Embryonic facial prominence (tissue), 1 donor: Measurements from ENCODE around the gene CAPN2.
"Not testable (repeated sequence)": the region's sequence is repeated elsewhere in the genome, so short reads cannot be mapped to it uniquely, and the experiment has no call there.

ENCODE experiments used
- DNase-seq: peaks from one replicate; pipeline ENCODE4 v3.0.0-alpha.2; 2016; ENCODE audit errors: extremely low spot score

The CAPN2 gene

GRCh38 chr1:223717123-223717522 lies 4.8 kb downstream of the CAPN2 start:
- no peak for DNase-seq

DNA sequence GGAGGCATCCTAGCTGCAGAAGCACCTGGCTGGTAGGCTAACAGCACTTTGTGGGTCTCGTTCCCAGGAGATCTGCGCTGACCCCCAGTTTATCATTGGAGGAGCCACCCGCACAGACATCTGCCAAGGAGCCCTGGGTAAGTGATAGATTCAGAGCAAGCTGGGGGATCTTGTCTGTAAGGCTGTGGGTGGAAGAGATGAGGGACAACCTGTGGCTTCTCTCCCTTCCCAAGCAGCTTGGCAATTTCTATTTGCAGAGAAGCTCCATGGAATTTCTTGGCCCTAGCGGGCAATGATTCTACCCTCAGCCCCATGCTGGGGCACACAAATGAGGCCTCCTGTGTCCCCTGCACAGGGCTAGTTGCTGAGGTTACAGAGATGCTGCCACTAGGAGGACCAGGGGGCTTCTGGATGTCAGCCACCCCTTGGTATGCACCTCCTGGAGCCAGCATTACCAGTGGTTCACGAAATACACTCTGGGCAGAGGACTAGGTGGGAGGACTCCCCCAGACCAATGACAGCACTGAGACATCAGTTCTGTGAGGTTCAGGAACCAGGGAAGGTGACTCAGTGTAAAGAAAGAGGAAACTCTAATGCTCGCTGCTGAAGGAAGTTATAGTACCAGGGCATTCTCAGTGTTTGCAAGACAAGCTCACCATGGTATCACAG lies 5.5 kb downstream of the CAPN2 start:
- DNase-seq = no peak

DNA sequence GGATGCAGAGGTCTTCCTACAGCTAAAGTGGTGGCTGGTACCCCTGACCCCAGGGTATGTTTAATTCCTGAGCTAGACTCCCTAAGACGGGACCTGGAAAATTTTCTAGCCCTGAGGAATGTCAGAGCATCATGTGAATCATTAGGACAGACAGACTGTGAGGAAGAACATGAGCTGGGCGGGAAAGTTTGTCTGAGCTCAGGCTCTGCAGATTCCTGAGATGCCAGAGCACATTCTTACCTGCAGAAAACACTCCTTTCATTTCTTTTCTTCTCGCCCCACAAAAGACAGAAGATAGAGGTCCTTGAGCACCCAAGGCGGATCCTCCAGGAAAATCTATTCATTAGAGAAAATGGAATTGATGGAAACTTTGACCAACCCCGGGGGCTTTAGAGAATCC lies 6.5 kb downstream of the CAPN2 start:
- no peak for DNase-seq

DNA sequence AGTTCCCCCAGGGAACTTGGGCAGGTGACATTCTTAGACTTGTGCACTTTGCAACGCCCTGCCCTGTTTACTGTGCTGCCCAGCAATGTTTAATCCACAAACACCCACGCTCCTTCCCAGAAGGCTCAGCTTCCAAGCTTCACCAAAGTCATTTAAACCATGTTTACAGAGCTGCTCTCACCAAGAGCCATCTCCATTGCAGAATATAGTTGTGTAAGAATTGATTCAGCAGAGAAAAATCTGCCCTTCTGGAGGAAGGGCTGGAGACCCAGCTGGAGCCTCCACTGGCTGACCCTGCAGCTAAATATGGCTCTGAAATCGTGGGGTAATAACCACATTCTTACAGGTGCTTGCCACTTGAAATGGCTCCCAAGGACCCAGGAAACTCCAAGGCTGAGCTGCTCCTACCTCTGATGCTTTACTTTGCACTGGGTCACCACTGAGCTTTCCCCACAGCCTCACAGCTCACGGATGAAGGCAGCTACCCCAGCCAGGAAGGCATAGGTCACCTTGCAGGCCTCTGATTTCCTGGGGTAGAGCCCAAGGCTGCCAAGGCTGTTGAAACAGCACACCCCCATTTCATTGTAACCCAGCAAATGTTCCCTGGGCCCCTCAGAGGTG lies 8.7 kb downstream of the CAPN2 start:
- no peak for DNase-seq

GRCh38 chr1:223721658-223722607 lies 9.6 kb downstream of the CAPN2 start:
- no peak for DNase-seq

GRCh38 chr1:223723351-223723904 lies 11.1 kb downstream of the CAPN2 start:
- DNase-seq = no peak

GRCh38 chr1:223724376-223724775 lies 12.0 kb downstream of the CAPN2 start:
- no peak for DNase-seq

DNA sequence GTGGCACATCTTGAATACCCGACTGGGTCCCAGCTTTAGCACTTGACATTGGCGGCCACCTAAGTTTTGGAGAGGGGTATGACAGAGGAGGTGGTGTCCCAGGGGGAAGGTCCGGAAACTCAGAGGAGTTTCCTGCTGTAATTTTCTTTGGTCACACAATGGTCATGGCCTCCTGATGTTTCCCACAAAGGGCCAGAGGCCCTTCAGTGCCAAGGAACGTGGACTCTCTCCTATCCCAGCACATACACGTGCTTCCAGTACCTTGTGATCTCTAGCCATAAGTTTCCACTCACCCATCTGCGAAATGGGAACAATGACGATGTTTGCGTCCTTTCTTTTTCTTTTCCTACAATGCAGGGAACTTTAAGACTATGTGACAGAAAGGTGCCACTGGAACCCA lies 13.2 kb downstream of the CAPN2 start:
- DNase-seq = no peak

DNA sequence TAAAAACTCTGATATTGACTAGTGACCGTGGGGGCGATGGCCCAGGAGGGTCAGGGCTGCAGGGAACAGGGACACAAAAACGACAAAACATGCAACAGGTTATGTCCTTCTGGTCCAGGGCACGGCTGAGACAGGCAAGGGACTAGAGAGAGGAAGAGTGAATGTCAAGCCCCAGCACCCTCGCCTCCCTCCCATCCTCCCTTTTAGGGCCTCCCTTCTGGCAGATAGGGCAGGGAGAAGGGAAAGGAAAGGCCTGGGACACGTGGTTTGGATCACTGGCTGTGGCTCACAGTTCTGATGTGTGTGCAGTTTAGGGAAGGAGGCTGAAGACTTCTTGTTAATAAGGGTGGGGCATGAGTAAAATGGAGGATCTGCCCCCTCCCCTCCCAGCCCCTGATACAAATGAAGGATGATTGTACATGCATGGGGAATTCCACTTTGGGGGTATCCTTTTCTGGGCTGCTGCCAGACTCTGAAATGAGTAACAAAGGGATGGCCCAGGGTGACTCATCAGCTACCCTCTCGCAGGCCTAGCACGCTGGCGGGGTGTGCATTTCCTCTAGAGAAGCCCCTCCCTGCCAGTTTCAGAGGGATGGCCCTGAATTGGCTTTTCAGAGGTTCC lies 14.2 kb downstream of the CAPN2 start:
- peak; percentile 53 for DNase-seq

- DNase-seq = no peak
Observed at GRCh38 chr1:223727541-223727940, 15.2 kb downstream of the CAPN2 start.

GRCh38 chr1:223729906-223730305 lies 17.6 kb downstream of the CAPN2 start:
- no peak for DNase-seq

DNA sequence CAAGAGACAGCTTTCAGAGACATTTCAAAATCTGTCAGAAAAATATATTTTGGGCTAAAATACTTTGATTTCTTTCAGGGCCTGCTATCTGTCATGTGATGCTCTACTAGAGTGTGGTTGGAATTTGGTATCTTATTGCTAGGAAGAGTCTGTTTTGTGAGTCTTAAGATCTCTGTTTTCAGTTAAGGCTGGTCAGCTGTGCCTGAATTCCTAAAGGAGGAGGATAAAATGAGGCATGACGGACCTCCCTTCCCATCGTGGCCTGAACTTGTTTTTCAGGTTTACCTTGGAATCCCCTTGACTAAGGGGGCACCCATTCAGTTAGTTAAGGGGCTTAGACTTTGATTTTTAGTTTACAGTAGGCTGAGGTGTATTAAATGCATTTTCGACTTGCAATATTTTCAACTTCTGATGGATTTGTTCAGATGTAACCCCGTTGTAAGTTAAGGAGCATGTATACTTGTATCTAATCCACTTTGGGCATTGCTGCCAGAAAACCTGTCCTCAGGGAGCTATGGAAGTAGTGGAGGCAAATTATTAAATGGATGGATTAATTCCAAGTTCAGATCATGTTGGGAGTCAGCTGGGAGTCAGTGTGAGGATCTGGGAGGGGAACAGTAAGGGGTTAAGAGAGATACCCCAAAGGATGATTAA lies 18.3 kb downstream of the CAPN2 start:
- DNase-seq = no peak

DNA sequence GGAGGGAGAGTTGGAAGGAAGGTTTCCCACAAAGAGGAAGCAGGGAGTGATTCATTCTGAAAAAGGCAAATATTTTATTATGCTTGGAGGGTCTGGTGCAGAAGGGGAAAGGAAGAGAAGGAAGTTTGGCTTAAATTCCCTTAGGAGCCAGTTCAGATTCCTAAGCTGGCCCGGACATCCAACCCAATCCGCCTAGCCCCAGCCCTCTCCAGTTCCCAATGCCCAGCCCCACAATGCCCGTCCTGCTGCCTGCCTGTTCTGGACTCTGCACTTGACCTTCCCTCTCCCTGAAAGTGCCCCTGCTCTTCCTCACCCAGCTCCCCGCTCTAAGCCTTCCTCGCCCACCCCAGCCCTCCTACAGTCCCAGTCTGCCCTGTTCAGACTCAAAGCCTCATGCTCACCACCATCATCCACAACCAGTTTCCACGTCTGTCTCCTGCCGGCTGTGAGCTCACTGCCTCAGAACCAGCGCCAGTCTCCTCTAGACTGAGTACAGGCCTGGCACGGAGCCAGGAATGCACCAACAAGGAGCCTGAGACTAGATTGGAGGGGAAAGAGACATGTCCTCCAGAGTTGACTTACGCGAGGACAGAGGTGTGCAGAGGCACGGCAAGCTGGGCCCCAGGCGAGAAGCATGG lies 18.9 kb downstream of the CAPN2 start:
- no peak for DNase-seq

- no peak for DNase-seq
Observed at GRCh38 chr1:223732993-223733798, 20.9 kb downstream of the CAPN2 start.

- no peak for DNase-seq
Observed at GRCh38 chr1:223733898-223734852, 21.8 kb downstream of the CAPN2 start.

GRCh38 chr1:223736638-223737037 lies 24.3 kb downstream of the CAPN2 start:
- DNase-seq = not testable (repeated sequence)

- DNase-seq = no peak
Observed at GRCh38 chr1:223737342-223737741, 25.0 kb downstream of the CAPN2 start.

DNA sequence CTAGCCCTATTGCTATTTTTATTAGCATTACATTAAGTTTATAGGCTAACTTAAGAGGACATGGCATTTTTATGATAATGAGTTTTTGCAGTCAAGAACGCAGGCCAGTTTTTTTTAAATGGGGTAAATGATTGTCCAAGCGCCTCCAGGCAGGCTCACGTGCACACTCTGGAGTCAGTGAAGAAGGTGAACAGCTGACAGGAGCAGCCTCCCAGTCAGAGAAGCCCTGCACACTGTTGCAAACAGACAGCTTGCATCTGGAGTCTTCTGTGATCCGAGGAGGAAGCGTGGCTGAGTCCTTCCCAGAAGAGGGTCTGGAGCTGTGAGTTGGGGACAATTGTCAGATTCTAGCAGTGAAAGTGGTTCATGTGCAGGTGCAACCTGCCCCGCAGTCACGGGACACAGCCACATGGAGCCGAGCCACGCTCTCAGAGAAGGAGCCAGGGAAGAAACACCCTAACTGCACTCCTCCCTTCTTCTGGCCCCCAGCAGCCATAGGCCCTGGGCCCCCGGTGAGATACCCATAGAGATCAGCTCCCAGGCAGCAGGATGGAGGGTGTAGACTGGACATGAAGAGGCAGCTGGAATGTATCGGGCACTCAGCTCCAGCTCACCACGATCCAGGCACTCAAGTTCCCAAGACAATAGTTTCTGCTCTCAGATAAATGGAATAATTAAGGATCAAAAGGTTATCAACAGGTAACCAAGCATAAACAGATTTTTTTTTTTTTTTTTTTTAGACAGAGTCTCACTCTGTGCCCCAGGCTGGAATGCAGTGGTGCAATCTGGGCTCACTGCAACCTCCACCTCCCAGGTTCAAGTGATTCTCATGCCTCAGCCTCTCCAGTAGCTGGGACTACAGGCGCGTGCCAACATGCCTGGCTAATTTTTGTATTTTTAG lies 26.4 kb downstream of the CAPN2 start:
- DNase-seq = no peak
